H1 (cell line): ENCODE results near the gene APOL3. TPM values are rescaled to one million over a fixed set of nuclear protein-coding genes. Genes with fewer than 3 reads are reported as not detected.

ENCODE experiments used
- BRCA1 ChIP-seq: IDR thresholded peaks from 2 replicates; pipeline ENCODE4 v1.6.1; 2012; ENCODE audit warnings: low read depth, low read length, improper control_type of control experiment
- CEBPB ChIP-seq: IDR thresholded peaks from 2 replicates; pipeline ENCODE4 v1.6.1; 2012; ENCODE audit warnings: low read depth, low read length
- RBBP5 ChIP-seq: IDR thresholded peaks from 2 replicates; pipeline ENCODE4 v1.7.1; 2012; ENCODE audit warnings: low read depth, mild to moderate bottlenecking, inconsistent platforms, low read length, moderate library complexity, borderline replicate concordance
- SIRT6 ChIP-seq: IDR thresholded peaks from one replicate; pipeline ENCODE4 v1.7.1; 2012; ENCODE audit warnings: low read length, inconsistent platforms
- TEAD4 ChIP-seq: IDR thresholded peaks from 2 replicates; pipeline ENCODE4 v1.6.1; 2012; ENCODE audit warnings: low read depth, low read length, inconsistent platforms, mixed read lengths
- polyA plus RNA-seq, 7 experiments: library from polyadenylated mRNA; depleted of rRNA in 3 of 7; stranded (reverse) in 5 of 7; unstranded in 2 of 7; fragments of >200 nt in 5 of 7; fragments of 200-250 nt in 2 of 7; gene quantifications; 1 replicate in 5 of 7; 2 replicates in 1 of 7; 4 replicates in 1 of 7; pipeline versions ENCODE4 v1.2.1 to v1.2.3, GENCODE V29; 2011 to 2013; ENCODE audit warnings: missing spikeins in 2 of 7, mixed read lengths in 2 of 7
- total RNA-seq: library from RNA; stranded (reverse); fragmentation: NEBNext Ultra II Directional; extraction: Animal tissue kit (Norgen Biotek cat#: 25700); gene quantifications from 2 replicates; pipeline ENCODE4 v1.2.1, GENCODE V29; 2021
- TF ChIP-seq, protein P1 (sequence below): IDR thresholded peaks from 2 replicates; pipeline ENCODE4 v1.6.1; 2012; ENCODE audit warnings: low read length, inconsistent platforms

APOL3 gene
- total and polyA plus RNA-seq, 2 of the 8 experiments (the other 6 are each of a cell fraction or from before 2014, with no cell fraction given) = 0.12 TPM; not detected in 1

DNA sequence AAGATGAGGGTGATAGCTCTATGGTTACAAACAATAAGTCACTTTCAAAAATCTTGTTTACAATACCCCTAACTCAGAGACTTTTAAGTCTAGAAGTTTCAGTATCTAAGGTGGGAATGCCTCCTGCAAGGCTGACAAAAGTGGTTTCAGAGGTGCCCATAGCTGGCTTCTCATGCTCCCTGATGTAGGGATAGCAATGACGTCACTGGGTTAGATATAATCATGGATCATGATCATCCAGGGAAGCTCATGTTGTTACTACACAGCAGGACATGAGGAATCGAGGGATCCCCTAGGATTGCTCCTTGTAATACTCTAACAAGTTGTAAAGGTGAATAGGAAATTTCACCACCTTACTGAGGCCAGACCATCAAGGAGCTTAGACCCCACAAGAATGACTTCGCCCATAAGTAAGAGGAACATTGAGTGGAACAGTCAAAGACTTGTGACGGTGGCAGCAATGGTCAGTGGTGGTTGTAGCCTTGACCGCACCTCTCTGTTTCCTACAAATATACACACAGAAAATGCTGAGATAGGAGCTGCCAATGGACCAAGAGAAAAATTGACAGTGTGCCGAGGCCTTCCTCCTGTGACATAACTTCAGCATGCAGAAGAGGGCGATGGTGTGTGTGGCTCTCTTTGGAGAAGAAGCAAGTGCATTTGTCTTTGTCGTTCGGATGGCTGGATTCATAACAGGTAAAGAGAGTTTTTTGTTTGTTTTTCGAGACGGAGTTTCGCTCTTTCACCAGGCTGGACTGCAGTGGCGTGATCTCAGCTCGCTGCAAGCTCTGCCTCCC, 25.5 kb upstream of the APOL3 start (continued):
- TF ChIP-seq CEBPB (no peak), TEAD4 (no peak), BRCA1 (no peak), RBBP5 (no peak), SIRT6 (no peak)
- TF ChIP-seq, protein P1, sequence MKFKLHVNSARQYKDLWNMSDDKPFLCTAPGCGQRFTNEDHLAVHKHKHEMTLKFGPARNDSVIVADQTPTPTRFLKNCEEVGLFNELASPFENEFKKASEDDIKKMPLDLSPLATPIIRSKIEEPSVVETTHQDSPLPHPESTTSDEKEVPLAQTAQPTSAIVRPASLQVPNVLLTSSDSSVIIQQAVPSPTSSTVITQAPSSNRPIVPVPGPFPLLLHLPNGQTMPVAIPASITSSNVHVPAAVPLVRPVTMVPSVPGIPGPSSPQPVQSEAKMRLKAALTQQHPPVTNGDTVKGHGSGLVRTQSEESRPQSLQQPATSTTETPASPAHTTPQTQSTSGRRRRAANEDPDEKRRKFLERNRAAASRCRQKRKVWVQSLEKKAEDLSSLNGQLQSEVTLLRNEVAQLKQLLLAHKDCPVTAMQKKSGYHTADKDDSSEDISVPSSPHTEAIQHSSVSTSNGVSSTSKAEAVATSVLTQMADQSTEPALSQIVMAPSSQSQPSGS = no peak
